Measurements from ENCODE around the gene TIMM13. TPM values are rescaled to one million over a fixed set of nuclear protein-coding genes. Genes with fewer than 3 reads are reported as not detected.

Gene TIMM13
- total RNA-seq, 1 donor from 2014 or later = 117 TPM

- Mint-ChIP-seq H3K9me3 (ENCODE audit: unreplicated experiment) (no peaks in the 10 kb centered on the region), H3K36me3 (ENCODE audit: low read depth, unreplicated experiment) (peaks cover 9% of the 10 kb centered on the region), H3K27ac (ENCODE audit: unreplicated experiment) (no peak overlapping the region), H3K27me3 (ENCODE audit: unreplicated experiment) (peaks cover 3% of the 10 kb centered on the region), H3K4me1 (ENCODE audit: unreplicated experiment) (no peaks in the 10 kb centered on the region), H3K4me3 (ENCODE audit: unreplicated experiment) (no peak overlapping the region)
- no peak for TF ChIP-seq CTCF (IDR thresholded peaks at IDR 0.05; ENCODE audit: unreplicated experiment)
- no peak for DNase-seq (ENCODE audit: low spot score)
Observed at GRCh38 chr19:2441096-2441752, 13.8 kb upstream of the TIMM13 start.

- no peak for DNase-seq (ENCODE audit: low spot score)
- Mint-ChIP-seq H3K4me1 (ENCODE audit: unreplicated experiment) (no peaks in the 10 kb centered on the region), H3K27me3 (ENCODE audit: unreplicated experiment) (peaks cover 3% of the 10 kb centered on the region), H3K4me3 (ENCODE audit: unreplicated experiment) (peak overlapping the region; percentile 9), H3K9me3 (ENCODE audit: unreplicated experiment) (no peaks in the 10 kb centered on the region), H3K27ac (ENCODE audit: unreplicated experiment) (no peak overlapping the region), H3K36me3 (ENCODE audit: low read depth, unreplicated experiment) (peaks cover 11% of the 10 kb centered on the region)
- no peak for TF ChIP-seq CTCF (IDR thresholded peaks at IDR 0.05; ENCODE audit: unreplicated experiment)
Observed at GRCh38 chr19:2440515-2440914, 13.1 kb upstream of the TIMM13 start.

- Mint-ChIP-seq H3K27me3 (ENCODE audit: unreplicated experiment) (peaks cover 4% of the 10 kb centered on the region), H3K36me3 (ENCODE audit: low read depth, unreplicated experiment) (peaks cover 11% of the 10 kb centered on the region), H3K4me1 (ENCODE audit: unreplicated experiment) (no peaks in the 10 kb centered on the region), H3K9me3 (ENCODE audit: unreplicated experiment) (no peaks in the 10 kb centered on the region), H3K27ac (ENCODE audit: unreplicated experiment) (no peak overlapping the region), H3K4me3 (ENCODE audit: unreplicated experiment) (no peak overlapping the region)
- no peak for TF ChIP-seq CTCF (IDR thresholded peaks at IDR 0.05; ENCODE audit: unreplicated experiment)
- DNase-seq (ENCODE audit: low spot score) = no peak
Observed at GRCh38 chr19:2438178-2438577, 10.8 kb upstream of the TIMM13 start.

- no peak for TF ChIP-seq CTCF (IDR thresholded peaks at IDR 0.05; ENCODE audit: unreplicated experiment)
- Mint-ChIP-seq H3K27ac (ENCODE audit: unreplicated experiment) (no peak overlapping the region), H3K36me3 (ENCODE audit: low read depth, unreplicated experiment) (peaks cover 11% of the 10 kb centered on the region), H3K9me3 (ENCODE audit: unreplicated experiment) (no peaks in the 10 kb centered on the region), H3K27me3 (ENCODE audit: unreplicated experiment) (peaks cover 4% of the 10 kb centered on the region), H3K4me1 (ENCODE audit: unreplicated experiment) (no peaks in the 10 kb centered on the region), H3K4me3 (ENCODE audit: unreplicated experiment) (no peak overlapping the region)
- DNase-seq (ENCODE audit: low spot score) = no peak
Observed at GRCh38 chr19:2436926-2437325, 9.5 kb upstream of the TIMM13 start.

- H3K9me3 Mint-ChIP-seq (ENCODE audit: unreplicated experiment) = no peaks in the 10 kb centered on the region
Observed at GRCh38 chr19:2436384-2436783, 9.0 kb upstream of the TIMM13 start.

More at GRCh38 chr19:2436384-2436783, 9.0 kb upstream of the TIMM13 start:
- no peaks in the 10 kb centered on the region for H3K4me1 Mint-ChIP-seq (ENCODE audit: unreplicated experiment)
- no peak overlapping the region for H3K27ac Mint-ChIP-seq (ENCODE audit: unreplicated experiment)
- DNase-seq (ENCODE audit: low spot score) = no peak
- peaks cover 11% of the 10 kb centered on the region for H3K36me3 Mint-ChIP-seq (ENCODE audit: low read depth, unreplicated experiment)
- TF ChIP-seq CTCF (IDR thresholded peaks at IDR 0.05; ENCODE audit: unreplicated experiment) = no peak
- peaks cover 4% of the 10 kb centered on the region for H3K27me3 Mint-ChIP-seq (ENCODE audit: unreplicated experiment)
- H3K4me3 Mint-ChIP-seq (ENCODE audit: unreplicated experiment) = no peak overlapping the region

Measured in endothelial cell (in vitro differentiated cells).